ENCODE results near the gene DOCK10. TPM values are rescaled to one million over a fixed set of nuclear protein-coding genes. Genes with fewer than 3 reads are reported as not detected.

The DOCK10 gene
- total RNA-seq, 1 experiment from 2014 or later: 5.8 TPM

DNA sequence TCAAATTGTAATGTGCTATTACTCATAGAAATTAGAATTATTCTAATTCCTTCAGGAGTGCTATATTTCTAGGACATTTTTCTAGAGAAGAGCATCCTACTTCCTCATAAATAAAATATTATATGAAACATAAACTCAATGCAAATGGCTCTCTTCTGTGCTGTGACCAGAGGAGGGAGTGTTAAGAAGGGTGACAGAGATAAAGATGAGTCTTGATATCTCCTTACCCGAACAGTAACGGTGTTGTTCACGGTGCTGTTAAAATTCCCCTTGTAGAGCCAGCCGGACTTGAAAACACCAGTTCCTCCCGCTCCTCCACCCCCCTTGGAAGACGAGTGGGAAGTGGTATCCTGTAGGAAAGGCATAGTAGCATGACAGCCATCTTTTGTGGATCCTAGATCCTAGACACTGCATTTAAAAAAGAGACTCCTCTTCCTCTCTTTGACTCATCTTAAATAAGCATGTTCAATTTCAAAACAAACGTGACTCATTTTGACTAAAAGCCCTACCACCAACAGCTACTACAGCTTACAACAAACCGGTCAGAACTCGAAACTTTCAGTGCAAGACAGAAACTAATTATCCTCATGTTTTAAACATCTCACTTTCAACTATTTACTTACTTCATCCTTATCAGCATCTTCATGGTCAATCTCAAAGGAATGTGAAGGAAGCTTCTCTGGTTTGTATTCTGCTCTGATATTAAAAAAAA, 156.3 kb downstream of the DOCK10 start:
- no TSS peak for BruUV-seq (replicated peaks)
- H3K27me3 ChIP-seq (ENCODE audit: control insufficient read depth, insufficient read depth, low read length): no peaks in the 10 kb centered on the region
- no peaks in the 10 kb centered on the region for H3K36me3 ChIP-seq (ENCODE audit: control insufficient read depth, insufficient read depth, low read length)
- CTCF ChIA-PET: no interaction called here
- intact Hi-C loops (cut with micrococcal nuclease; ENCODE audit: unreplicated experiment): no loop called here
- in situ Hi-C loops (cut with HindIII; ENCODE audit: low pct_unique_long_range_greater_than_20kb, low sequenced_read_pairs): no loop called here
- no peak overlapping the region for H3K27ac ChIP-seq (ENCODE audit: low read length)
- H3K4me1 ChIP-seq (ENCODE audit: control insufficient read depth, insufficient read depth, low read length): no peaks in the 10 kb centered on the region
- POLR2A ChIA-PET: no interaction called here
- no peaks in the 10 kb centered on the region for H3K9me3 ChIP-seq (ENCODE audit: control insufficient read depth, insufficient read depth, low read depth, low read length)
- no peak for DNase-seq (ENCODE audit: low read depth, low spot score)
- TF ChIP-seq, protein P1, sequence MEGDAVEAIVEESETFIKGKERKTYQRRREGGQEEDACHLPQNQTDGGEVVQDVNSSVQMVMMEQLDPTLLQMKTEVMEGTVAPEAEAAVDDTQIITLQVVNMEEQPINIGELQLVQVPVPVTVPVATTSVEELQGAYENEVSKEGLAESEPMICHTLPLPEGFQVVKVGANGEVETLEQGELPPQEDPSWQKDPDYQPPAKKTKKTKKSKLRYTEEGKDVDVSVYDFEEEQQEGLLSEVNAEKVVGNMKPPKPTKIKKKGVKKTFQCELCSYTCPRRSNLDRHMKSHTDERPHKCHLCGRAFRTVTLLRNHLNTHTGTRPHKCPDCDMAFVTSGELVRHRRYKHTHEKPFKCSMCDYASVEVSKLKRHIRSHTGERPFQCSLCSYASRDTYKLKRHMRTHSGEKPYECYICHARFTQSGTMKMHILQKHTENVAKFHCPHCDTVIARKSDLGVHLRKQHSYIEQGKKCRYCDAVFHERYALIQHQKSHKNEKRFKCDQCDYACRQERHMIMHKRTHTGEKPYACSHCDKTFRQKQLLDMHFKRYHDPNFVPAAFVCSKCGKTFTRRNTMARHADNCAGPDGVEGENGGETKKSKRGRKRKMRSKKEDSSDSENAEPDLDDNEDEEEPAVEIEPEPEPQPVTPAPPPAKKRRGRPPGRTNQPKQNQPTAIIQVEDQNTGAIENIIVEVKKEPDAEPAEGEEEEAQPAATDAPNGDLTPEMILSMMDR (IDR thresholded peaks at IDR 0.05): 0 out of 2 replicates have a peak, but pooled peaks have one; percentile 10
- no peak for TF ChIP-seq TCF7L2 (IDR thresholded peaks at IDR 0.05; ENCODE audit: low read depth, low read length)
- no peak for TF ChIP-seq POLR2AphosphoS5 (IDR thresholded peaks at IDR 0.05; ENCODE audit: low read depth, low read length)
- ATAC-seq: no peak
- no peak overlapping the region for H3K4me3 ChIP-seq (ENCODE audit: low read depth in 2 of 2, low read length in 2 of 2)

- intact Hi-C loops (cut with micrococcal nuclease; ENCODE audit: unreplicated experiment): no loop called here
- BruUV-seq (replicated peaks): no TSS peak
- ATAC-seq (no peak), DNase-seq (ENCODE audit: low read depth, low spot score) (no peak)
- Histone ChIP-seq H3K4me1 (ENCODE audit: control insufficient read depth, insufficient read depth, low read length) (no peaks in the 10 kb centered on the region), H3K4me3 (ENCODE audit: low read depth in 2 of 2, low read length in 2 of 2) (no peak overlapping the region), H3K9me3 (ENCODE audit: control insufficient read depth, insufficient read depth, low read depth, low read length) (no peaks in the 10 kb centered on the region), H3K27ac (ENCODE audit: low read length) (no peak overlapping the region), H3K36me3 (ENCODE audit: control insufficient read depth, insufficient read depth, low read length) (no peaks in the 10 kb centered on the region), H3K27me3 (ENCODE audit: control insufficient read depth, insufficient read depth, low read length) (no peaks in the 10 kb centered on the region)
- in situ Hi-C loops (cut with HindIII; ENCODE audit: low pct_unique_long_range_greater_than_20kb, low sequenced_read_pairs): no loop called here
- TF ChIP-seq POLR2AphosphoS5 (IDR thresholded peaks at IDR 0.05; ENCODE audit: low read depth, low read length) (no peak), SIN3A (IDR thresholded peaks at IDR 0.05; ENCODE audit: borderline replicate concordance, insufficient read depth, low read depth, low read length) (no peak), TCF7L2 (IDR thresholded peaks at IDR 0.05; ENCODE audit: low read depth, low read length) (no peak)
- TF ChIP-seq, protein P1 (IDR thresholded peaks at IDR 0.05): no peak
- TF ChIP-seq, protein P2, sequence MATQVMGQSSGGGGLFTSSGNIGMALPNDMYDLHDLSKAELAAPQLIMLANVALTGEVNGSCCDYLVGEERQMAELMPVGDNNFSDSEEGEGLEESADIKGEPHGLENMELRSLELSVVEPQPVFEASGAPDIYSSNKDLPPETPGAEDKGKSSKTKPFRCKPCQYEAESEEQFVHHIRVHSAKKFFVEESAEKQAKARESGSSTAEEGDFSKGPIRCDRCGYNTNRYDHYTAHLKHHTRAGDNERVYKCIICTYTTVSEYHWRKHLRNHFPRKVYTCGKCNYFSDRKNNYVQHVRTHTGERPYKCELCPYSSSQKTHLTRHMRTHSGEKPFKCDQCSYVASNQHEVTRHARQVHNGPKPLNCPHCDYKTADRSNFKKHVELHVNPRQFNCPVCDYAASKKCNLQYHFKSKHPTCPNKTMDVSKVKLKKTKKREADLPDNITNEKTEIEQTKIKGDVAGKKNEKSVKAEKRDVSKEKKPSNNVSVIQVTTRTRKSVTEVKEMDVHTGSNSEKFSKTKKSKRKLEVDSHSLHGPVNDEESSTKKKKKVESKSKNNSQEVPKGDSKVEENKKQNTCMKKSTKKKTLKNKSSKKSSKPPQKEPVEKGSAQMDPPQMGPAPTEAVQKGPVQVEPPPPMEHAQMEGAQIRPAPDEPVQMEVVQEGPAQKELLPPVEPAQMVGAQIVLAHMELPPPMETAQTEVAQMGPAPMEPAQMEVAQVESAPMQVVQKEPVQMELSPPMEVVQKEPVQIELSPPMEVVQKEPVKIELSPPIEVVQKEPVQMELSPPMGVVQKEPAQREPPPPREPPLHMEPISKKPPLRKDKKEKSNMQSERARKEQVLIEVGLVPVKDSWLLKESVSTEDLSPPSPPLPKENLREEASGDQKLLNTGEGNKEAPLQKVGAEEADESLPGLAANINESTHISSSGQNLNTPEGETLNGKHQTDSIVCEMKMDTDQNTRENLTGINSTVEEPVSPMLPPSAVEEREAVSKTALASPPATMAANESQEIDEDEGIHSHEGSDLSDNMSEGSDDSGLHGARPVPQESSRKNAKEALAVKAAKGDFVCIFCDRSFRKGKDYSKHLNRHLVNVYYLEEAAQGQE (IDR thresholded peaks at IDR 0.05; ENCODE audit: insufficient read depth in 1 of 2, low read depth in 2 of 2, low read length in 1 of 2): no peak
- ChIA-PET CTCF (no interaction called here), POLR2A (interaction anchor here (0.7 kb wide), 1 partner anchor 256 kb away, joined by 3 read pairs; no protein-coding TSS in a partner anchor)
Observed at GRCh38 chr2:224885291-224885690, 157.0 kb downstream of the DOCK10 start.

Data from Panc1 (cell line).